Nucleus accumbens (tissue), 56 donors: ENCODE measurements around the gene SELENOM.
"Not testable (repeated sequence)": the region's sequence is repeated elsewhere in the genome, so short reads cannot be mapped to it uniquely, and the experiment has no call there.

ENCODE experiments used
- DNase-seq, 56 donors: peaks; one replicate each; lab custom pipeline; 2025; lab: John Stamatoyannopoulos, UW

SELENOM gene

GRCh38 chr22:31107894-31108218 is 488 bp upstream of the SELENOM start:
- DNase-seq, result no peak

GRCh38 chr22:31106731-31107177 is 614 bp downstream of the SELENOM start:
- peak in 1 of 56 donors; percentile 46 for DNase-seq

- DNase-seq, result no peak
Observed at GRCh38 chr22:31106001-31106571, 1.3 kb downstream of the SELENOM start.

GRCh38 chr22:31105282-31105929 is 2.0 kb downstream of the SELENOM start:
- DNase-seq, result no peak

GRCh38 chr22:31104869-31105268 is 2.5 kb downstream of the SELENOM start:
- no peak for DNase-seq

- DNase-seq, result no peak
Observed at GRCh38 chr22:31103899-31104694, 3.3 kb downstream of the SELENOM start.

- DNase-seq, result no peak
Observed at GRCh38 chr22:31103111-31103510, 4.3 kb downstream of the SELENOM start.

GRCh38 chr22:31102441-31103081 is 4.8 kb downstream of the SELENOM start:
- DNase-seq, result no peak

GRCh38 chr22:31100762-31101525 is 6.4 kb downstream of the SELENOM start:
- no peak for DNase-seq

- no peak for DNase-seq
Observed at GRCh38 chr22:31099841-31100761, 7.3 kb downstream of the SELENOM start.

GRCh38 chr22:31099386-31099785 is 8.0 kb downstream of the SELENOM start:
- no peak for DNase-seq

GRCh38 chr22:31098632-31099110 is 8.7 kb downstream of the SELENOM start:
- DNase-seq, result peak in 9 of 56 donors; percentile 9 to 43 (median 26)

- no peak for DNase-seq
Observed at GRCh38 chr22:31097941-31098631, 9.3 kb downstream of the SELENOM start.

GRCh38 chr22:31097539-31097938 is 9.8 kb downstream of the SELENOM start:
- not testable (repeated sequence) for DNase-seq

- DNase-seq, result no peak
Observed at GRCh38 chr22:31096657-31097279, 10.6 kb downstream of the SELENOM start.

GRCh38 chr22:31095637-31096249 is 11.6 kb downstream of the SELENOM start:
- no peak for DNase-seq

- no peak for DNase-seq
Observed at GRCh38 chr22:31094741-31095140, 12.6 kb downstream of the SELENOM start.
